ENCODE results near the gene ATAD2B.

DNA sequence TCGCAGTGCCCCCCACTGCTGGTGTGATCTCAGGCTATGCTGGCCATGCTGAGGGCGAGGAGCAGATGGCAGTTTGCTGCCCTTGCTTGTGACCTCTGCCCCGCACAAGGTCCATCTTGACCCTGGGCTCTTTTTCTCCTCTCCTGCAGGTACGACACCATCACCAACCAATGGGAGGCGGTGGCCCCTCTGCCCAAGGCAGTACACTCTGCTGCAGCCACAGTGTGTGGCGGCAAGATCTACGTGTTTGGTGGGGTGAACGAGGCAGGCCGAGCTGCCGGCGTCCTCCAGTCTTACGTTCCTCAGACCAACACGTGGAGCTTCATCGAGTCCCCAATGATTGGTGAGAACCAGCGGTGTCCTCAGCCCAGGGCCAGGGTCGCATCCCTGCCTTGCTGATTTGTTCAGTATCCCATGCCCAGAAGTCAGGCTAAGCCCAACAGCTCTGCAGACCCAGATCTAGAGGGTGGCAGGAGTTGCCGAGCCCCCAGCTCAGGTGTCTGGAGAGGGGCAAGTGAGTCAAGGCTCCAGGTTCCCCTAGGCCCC, 223.8 kb downstream of the ATAD2B start:
- TF ChIP-seq RFX5 (IDR thresholded peaks at IDR 0.05; ENCODE audit: borderline replicate concordance, low read depth, low read length) (no peak), SIN3A (conservative IDR thresholded peaks at IDR 0.05 in 1 of 2, IDR thresholded peaks at IDR 0.05 in 1 of 2; ENCODE audit: low read depth in 1 of 2, low read length in 2 of 2) (no peak), TAF1 (IDR thresholded peaks at IDR 0.05; ENCODE audit: low read depth, low read length) (no peak), CHD2 (IDR thresholded peaks at IDR 0.05; ENCODE audit: low read length) (no peak), TEAD4 (IDR thresholded peaks at IDR 0.05; ENCODE audit: low read depth, low read length) (no peak), CEBPB (IDR thresholded peaks at IDR 0.05; ENCODE audit: low read depth, low read length) (no peak)
- TF ChIP-seq, protein P1, sequence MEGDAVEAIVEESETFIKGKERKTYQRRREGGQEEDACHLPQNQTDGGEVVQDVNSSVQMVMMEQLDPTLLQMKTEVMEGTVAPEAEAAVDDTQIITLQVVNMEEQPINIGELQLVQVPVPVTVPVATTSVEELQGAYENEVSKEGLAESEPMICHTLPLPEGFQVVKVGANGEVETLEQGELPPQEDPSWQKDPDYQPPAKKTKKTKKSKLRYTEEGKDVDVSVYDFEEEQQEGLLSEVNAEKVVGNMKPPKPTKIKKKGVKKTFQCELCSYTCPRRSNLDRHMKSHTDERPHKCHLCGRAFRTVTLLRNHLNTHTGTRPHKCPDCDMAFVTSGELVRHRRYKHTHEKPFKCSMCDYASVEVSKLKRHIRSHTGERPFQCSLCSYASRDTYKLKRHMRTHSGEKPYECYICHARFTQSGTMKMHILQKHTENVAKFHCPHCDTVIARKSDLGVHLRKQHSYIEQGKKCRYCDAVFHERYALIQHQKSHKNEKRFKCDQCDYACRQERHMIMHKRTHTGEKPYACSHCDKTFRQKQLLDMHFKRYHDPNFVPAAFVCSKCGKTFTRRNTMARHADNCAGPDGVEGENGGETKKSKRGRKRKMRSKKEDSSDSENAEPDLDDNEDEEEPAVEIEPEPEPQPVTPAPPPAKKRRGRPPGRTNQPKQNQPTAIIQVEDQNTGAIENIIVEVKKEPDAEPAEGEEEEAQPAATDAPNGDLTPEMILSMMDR (IDR thresholded peaks at IDR 0.05; ENCODE audit: control extremely low read depth in 1 of 3, insufficient read depth in 1 of 3, low read depth in 1 of 3, low read length in 3 of 3), result no peak
- TF ChIP-seq, protein P2, sequence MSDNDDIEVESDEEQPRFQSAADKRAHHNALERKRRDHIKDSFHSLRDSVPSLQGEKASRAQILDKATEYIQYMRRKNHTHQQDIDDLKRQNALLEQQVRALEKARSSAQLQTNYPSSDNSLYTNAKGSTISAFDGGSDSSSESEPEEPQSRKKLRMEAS (IDR thresholded peaks at IDR 0.05), result no peak

Measured in H1 (cell line).